SH-SY5Y (cell line): ENCODE results near the gene SLC5A9.

Experiments used
- GATA2 ChIP-seq: IDR thresholded peaks from 2 replicates; pipeline ENCODE4 v1.6.1; 2011; ENCODE audit warnings: mild to moderate bottlenecking, low read depth, low read length
- GATA3 ChIP-seq: IDR thresholded peaks from 2 replicates; pipeline ENCODE4 v1.6.1; 2011; ENCODE audit warnings: low read depth, mild to moderate bottlenecking, low read length, moderate library complexity

GRCh38 chr1:48242141-48242736 is 19.7 kb downstream of the SLC5A9 start:
- TF ChIP-seq GATA2 = no peak
- no peak for TF ChIP-seq GATA3
